Frontal cortex (tissue), 4 donors: Measurements from ENCODE around the gene DUSP22. TPM values are rescaled to one million over a fixed set of nuclear protein-coding genes. Genes with fewer than 3 reads are reported as not detected.

Source experiments
- DNase-seq, 2 donors: peaks; one replicate each; pipeline ENCODE4 v3.0.0; 2012; ENCODE audit warnings: low spot score in 2 of 2
- FAIRE-seq: peaks from 2 replicates; lab custom pipeline; 2012; peaks lifted over from hg19 to GRCh38; lab: Jason Lieb, UNC
- total RNA-seq: library from RNA; depleted of rRNA; stranded (reverse); fragments of >200 nt; gene quantifications from one replicate; pipeline ENCODE4 v1.2.3, GENCODE V29; 2014
- donor health status: control.
- donor health status: control.
- donor health status: control.

The DUSP22 gene
- total RNA-seq, 1 donor from 2014 or later, result 14.7 TPM

DNA sequence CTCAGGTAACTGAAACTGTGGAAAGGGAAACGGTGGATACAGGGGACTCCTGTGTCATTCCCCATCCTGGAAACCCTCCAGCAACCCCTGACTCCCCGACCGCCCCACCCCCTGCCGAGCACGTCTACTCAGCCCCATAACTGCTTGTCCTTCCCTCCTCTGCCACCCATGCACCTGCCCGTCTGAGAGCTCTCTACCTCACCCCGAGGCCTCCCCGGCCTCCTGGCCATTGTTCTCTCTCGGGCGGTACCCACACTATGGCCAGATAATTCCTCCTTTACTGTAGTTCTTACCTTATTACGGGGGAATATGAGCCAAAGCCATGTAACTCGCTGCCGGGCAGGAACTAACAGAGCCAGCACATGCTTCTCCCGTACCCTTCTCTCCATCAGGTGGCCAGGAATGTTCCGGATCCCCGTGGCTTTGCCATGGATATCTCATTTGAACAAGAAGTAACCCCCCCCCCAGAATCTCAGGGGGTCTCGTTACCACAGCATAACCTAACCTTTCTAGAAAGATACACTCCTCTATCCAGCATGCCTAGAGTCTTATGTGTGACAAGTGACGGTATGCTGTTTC is 94.5 kb downstream of the DUSP22 start:
- FAIRE-seq (no peak), DNase-seq (no peak)

DNA sequence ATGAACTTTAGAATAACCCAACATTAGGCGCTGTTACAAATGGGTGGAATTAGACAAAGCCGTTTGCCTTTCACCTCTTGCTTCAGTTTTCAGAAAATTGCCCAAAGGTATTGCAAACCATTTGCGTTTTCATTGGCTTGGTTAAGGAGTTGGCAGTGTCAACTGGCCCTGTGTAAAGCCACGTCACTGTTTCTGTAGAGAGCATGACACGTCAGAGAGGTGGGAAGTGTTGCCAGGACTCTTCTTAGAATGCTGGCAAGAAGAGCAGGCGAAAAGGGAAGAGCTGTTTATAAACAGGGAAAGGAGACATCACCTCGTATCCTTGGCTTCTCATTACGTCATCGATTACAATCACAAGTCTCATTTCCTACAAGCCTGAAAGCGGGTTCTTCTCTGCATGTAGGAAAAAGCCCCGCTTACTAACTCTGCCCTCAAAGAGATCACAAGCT is 95.0 kb downstream of the DUSP22 start:
- no peak for FAIRE-seq

DNA sequence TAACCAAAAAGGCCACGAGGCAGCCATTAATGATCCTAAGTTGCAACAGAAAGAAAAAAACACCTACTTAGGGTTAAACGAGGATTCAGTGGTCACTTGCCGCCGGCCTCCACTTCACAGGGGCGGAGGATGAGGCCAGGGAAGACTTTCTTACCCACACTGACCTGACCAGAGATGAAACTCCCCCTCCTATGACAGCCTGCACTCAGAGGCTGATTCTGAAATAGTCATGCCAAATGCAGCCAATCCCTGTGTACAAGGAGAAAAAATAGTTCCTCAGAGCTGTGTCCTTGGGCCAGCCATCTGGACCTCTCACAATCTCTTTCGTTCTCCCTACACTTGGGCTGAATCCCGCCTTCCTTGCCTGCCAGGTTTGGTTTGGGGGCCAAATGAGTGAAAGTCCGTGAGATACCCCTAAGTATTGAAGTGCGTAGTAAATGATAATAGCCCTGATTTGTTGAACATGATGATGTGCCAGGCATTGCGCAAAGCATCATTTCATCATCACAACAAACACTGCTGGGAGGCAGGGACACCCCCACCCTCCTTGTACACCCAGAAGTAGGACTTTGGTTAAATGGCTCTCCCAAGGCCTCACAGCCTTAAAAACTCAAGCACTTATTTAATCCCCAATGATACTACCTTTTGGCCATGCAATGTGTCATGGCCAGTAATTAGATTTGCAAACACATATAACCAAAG is 96.1 kb downstream of the DUSP22 start:
- no peak for DNase-seq

More for the DNA sequence above, 95.0 kb downstream of the DUSP22 start:
- no peak for DNase-seq

DNA sequence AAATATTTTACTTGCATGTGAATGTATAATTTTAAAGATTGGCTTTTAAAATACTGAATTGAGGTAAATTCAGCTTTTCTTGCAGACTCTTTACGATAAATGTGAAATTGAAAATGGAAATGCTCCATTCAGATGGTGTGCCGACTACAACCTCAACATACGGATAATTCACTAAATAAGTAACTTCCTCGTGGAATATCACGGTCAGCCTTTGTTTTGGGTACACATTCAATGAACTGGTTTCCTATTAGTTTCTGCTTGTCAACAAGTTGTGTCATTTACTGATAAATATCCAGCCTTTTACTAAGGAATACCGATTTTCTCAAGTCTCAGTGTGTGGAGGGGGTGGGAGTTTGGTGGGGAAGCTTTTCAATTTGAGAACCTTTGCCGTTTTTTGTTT is 96.9 kb downstream of the DUSP22 start:
- no peak for DNase-seq
- no peak for FAIRE-seq

More for the DNA sequence above, 96.1 kb downstream of the DUSP22 start:
- FAIRE-seq, result no peak

DNA sequence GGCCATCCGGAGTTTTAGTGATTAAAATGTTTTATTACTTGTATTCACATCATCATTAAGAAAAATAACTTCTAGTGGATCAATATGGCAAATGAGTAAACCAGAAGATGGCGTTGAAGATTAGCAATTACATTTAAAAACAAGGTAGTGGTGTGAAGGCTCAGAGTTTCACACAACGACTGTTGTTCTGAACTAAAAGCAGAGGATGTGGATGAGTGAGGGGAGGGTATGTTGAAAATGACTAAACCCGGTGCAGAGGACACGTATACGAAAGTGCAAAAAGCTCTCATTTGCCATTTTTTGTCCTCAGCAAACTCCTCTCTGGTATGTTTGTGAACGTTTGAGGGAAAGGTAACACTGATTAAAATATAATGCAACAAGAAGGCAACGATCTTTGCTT is 97.3 kb downstream of the DUSP22 start:
- FAIRE-seq (no peak), DNase-seq (no peak)

DNA sequence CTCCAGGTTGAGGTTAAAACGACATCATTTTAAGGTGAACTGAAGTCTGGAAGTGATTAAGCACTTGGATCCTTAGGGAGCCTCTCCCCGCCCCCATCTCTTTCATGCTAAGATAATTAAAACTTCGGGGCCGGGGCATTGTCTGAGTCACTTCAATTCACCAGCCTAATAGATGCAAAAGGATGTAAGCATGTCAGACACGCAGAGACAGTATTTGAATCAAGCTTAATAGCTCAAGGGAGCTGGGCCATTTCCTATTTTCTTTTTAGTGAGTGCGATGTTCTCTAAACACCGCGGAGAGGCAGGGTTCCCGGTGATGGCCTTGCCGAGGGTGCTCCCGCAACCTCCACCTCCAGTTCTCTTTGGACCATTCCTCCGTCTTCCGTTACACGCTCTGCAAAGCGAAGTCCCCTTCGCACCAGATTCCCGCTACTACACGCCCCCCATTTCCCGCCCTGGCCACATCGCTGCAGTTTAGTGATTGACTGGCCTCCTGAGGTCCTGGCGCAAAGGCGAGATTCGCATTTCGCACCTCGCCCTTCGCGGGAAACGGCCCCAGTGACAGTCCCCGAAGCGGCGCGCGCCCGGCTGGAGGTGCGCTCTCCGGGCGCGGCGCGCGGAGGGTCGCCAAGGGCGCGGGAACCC is 98.7 kb downstream of the DUSP22 start:
- FAIRE-seq (no peak), DNase-seq (peak in 1 of 2 donors; percentile 49)

DNA sequence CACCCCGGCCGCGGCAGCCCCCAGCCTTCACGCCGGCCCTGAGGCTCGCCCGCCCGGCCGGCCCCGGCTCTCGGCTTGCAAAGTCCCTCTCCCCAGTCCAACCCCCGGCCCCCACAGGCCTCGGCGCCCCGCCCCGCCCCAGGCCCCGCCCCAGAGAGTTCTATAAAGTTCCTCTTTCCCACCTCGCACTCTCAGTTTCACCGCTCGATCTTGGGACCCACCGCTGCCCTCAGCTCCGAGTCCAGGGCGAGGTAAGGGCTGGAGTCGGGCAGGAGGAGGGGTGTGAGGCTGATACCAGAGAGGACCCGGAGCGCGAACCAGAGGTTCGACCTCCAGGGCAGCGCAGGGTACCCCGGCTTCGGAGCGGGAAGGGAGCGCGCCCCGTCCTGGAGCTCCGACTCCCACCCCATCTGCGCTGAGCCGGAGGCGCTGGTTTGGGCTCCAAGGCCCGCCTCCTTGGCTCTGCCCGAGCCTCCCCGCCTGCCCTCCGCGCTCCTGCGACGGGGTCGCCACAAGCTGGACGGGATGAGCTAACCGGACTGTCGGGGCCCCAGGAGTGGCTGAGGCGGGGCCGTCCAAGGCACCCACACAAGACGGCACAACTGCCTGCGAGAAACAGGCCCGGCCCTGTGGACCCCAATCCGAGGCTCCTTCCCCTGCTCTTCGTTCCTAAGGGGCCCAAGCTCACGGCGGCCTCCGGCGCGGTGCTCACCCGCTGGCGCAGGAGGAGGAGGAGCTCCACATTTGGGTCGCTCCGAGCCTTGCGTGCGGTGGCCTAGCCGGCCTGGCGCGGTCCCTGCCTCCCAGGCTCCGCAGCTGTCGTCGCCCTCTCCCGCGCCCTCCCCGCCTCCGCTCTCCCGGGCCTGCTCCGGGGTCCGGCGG is 99.5 kb downstream of the DUSP22 start, which contains the start of gene IRF4:
Gene IRF4, plus strand, starts transcription at position 194 of the 882 bp plus-strand sequence. CDS start 1,401 bp downstream, outside the sequence.
- FAIRE-seq, result no peak
- DNase-seq, result no peak

DNA sequence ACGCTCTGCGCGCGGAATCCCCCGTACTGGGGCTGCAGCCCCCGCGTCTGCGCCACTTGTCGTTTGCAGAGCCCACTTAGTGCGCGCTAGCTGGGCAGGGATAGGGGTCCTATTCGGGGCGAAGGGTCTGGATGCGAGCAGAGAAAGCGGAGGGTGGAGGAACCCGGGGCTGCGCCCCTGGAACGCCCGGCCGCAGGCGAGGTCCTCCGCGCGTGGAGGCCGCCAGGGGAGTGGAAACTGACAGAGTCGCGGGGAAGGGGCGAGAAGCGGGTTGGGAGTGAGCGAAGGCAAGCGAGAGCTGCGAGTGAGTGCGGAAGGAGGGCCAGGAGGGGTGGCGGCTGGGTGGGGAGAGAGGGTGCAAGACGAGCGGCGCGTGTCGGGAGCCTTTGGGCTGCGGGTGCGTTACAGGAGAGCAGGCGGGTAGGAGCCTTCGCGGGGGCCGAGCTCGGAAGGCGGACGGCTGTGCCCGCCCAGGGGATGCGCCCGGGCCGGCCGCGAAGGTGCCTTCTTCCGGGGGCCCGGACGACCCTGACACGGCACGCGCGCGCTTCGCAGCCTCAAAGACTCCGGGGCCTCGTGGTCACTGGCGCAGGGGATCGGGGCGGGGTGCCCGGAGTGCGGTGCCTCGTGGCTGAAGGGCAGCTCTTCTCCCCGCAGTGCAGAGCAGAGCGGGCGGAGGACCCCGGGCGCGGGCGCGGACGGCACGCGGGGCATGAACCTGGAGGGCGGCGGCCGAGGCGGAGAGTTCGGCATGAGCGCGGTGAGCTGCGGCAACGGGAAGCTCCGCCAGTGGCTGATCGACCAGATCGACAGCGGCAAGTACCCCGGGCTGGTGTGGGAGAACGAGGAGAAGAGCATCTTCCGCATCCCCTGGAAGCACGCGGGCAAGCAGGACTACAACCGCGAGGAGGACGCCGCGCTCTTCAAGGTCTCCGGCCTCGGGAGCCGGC is 100.4 kb downstream of the DUSP22 start:
- FAIRE-seq (no peak), DNase-seq (no peak)

DNA sequence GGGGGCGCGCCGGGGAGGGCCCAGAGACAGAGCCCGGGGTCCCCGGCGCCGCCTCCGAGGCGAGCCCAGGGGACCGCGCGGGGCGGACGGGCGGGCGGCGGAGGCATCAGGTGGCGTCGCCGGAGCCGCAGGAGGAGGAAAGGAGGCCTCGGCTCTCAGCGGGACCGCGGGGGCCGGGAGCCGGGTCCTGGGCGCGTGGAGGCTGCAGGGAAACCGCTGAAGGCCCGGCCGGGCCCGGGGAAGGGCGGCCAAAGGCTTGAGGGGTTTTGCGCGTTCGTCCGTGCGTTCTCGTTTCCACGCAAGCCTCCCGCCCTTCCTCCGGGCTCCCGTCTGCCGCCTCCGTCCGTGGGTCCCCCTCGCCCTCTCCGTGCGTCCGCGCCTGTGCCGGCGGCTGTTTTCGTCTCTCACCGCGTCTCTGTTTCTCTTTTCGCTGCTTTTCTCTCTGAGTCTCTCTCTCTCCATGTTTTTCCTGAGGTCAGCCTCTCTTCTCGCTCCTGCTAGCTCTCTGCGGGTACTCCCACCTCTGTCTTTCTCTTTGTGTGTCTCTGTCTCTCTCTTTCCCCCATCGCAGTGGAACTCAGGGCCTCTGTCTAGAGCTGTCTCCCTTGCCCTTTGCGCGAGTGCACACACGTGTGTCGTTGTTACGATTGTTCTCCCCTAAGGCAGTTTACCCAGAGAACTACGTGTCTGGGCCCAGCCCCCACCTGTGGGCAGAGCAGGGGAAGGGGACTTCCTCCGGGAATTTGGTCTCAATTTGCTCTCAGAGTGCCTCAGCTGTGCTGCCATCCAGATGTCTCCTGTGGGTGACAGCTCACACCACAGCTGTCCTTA is 101.3 kb downstream of the DUSP22 start:
- DNase-seq, result no peak
- no peak for FAIRE-seq

DNA sequence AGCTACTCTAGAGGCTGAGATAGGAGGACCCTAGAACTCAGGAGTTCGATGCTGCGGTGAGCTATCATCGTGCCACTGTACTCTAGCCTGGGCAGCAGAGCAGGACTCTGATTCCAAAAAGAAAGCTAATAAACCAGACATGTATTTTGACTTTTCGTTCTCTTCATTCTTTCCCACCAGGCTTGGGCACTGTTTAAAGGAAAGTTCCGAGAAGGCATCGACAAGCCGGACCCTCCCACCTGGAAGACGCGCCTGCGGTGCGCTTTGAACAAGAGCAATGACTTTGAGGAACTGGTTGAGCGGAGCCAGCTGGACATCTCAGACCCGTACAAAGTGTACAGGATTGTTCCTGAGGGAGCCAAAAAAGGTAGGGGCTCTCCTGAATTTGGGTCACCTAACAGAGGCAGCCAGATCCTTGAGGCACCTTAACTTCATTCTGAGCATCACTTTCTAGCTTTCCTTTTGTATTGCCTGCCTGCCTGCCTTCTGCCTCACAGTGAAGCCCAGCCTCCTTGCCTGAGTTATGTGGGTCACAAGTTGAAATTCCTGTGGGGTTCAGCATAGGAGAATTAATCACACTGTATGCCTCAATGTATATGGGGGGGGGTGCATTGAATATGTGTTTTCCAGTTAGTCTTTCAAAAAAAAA is 102.5 kb downstream of the DUSP22 start:
- no peak for DNase-seq
- FAIRE-seq, result no peak

DNA sequence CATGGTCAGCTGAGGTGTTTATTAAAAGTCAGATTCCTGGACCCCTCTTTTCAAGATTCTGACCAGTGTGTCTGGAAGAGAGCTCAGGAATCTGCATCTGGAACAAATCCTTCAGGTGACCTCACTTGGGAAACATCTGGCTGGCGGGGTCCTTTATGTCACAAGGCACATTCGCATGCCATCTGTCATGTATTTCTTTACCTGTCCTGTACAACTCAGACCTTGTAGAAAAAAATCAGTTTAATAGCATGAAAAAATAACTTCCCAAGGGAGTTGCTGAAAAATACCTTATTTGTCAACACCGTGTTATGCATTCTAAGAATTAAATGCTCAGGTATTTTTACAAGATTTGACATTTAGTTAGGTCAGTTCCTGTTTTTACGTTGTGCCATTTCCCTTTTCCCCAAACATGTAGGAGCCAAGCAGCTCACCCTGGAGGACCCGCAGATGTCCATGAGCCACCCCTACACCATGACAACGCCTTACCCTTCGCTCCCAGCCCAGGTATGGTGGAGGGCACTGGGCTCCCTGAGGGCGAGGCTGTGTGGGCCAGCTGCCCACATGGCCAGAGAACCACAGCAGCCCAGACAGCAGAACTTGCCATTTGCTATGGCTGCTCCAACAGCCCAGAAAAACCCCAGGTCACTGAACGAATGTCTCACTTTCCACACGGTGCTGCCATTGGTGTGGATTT is 103.3 kb downstream of the DUSP22 start:
- DNase-seq (no peak), FAIRE-seq (no peak)

DNA sequence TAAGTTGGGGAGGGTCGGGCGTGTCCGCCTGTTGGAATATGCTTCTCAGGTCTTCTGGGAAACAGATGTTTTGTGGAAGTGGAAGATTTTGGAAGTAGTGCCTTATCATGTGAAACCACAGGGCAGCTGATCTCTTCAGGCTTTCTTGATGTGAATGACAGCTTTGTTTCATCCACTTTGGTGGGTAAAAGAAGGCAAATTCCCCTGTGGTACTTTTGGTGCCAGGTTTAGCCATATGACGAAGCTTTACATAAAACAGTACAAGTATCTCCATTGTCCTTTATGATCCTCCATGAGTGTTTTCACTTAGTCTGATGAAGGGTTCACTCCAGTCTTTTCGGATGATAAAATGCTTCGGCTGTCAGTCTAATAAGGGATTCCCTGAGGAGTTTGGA is 103.8 kb downstream of the DUSP22 start:
- no peak for FAIRE-seq

DNA sequence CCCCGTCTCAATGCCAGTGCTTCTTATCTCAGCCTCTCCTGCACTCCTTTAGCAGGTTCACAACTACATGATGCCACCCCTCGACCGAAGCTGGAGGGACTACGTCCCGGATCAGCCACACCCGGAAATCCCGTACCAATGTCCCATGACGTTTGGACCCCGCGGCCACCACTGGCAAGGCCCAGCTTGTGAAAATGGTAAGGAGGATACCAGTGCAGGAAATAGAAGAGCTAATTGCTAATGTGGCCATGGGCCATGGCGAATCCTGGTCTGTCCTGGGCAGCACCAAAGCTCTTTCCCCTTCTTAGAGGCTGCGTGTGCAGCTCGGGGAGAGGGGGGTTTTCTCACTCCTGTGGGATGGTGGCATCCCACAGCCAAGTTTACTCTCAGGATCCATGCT is 104.8 kb downstream of the DUSP22 start:
- DNase-seq, result no peak
- no peak for FAIRE-seq

More for the DNA sequence above, 103.8 kb downstream of the DUSP22 start:
- no peak for DNase-seq

DNA sequence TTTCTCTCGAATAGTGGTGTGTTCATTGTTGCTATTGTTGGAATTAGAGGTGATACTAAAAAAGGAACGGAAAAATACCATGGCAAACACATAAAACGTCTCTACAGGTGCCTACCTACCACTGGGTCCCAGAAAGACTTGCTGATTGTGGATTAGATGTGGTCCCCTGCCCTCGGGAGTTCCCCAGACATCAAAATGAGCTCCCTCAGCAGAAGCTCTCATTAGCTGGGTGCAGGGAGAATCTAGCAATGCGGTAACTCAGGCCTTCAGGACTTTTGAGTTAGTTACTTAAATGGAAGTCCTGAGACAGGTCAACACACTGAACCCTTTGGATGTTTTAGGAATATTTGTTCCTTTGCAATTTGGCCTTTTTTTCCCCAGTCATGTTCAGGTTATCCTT is 105.3 kb downstream of the DUSP22 start:
- DNase-seq (no peak), FAIRE-seq (no peak)

DNA sequence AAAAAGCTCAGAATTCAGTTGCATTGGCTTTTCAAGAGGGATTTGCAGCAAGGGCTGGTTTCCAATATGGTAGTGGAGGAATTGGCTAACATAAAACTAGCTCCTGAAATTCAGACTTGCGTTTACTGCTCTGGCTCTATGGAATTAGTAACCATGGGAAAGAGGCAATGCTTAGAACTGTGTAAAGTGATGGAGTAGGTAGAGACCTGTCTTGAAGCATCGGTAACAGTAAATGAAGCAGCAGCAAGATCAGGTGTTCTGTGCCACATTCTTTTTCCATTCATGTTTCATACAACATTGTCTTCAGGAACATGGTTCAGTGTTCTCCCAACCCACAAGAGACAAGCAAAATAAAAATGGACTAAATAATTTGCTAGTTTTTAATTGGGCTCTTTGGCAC is 105.8 kb downstream of the DUSP22 start:
- DNase-seq (no peak), FAIRE-seq (no peak)

DNA sequence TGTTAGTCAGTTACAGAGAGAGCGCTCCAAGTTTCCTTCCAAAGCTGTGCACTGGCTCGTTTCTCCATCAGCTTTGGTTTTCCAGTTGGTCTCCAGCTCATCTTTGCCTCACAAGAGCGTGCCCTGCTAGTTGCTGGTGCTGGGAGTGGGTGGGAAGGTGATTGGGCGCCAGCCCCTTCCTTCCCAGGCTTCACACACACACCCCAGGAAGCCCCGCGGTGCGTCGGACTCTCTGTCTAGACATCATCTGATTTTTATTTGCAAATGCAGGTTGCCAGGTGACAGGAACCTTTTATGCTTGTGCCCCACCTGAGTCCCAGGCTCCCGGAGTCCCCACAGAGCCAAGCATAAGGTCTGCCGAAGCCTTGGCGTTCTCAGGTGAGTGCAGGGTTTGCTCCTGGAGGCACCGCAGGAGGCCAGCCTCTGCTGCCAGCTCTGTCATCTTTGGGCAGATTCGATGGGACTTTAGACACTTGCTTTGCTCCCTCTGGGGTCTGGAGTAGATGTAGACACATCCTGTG is 106.3 kb downstream of the DUSP22 start:
- DNase-seq (no peak), FAIRE-seq (no peak)
